Right lobe of liver (tissue), 4 donors: ENCODE results near the gene FLNB.

Experiments
- POLR2A ChIP-seq: fragments of 450-650 bp; IDR thresholded peaks from one replicate; pipeline ENCODE4 v1.6.1; 2017; ENCODE audit warnings: antibody characterized with exemption, mild to moderate bottlenecking
- TF ChIP-seq, protein P1 (sequence below), 4 donors: fragments of 200-600 bp in 3 of 4; fragments of 450-650 bp in 1 of 4; IDR thresholded peaks; one replicate each; pipeline versions ENCODE4 v1.5.1 to v1.8.0; 2016 to 2022; ENCODE audit warnings: antibody characterized with exemption in 4 of 4, mild to moderate bottlenecking in 2 of 4
- donor health status: DM: no; HTN: no; CAD: no.
- donor health status: DM: no; HTN: no; CAD: no.
- donor health status: DM: no; HTN: yes; CAD: no.

GRCh38 chr3:58009026-58009748 is 965 bp downstream of the FLNB start:
- TF ChIP-seq, protein P1, sequence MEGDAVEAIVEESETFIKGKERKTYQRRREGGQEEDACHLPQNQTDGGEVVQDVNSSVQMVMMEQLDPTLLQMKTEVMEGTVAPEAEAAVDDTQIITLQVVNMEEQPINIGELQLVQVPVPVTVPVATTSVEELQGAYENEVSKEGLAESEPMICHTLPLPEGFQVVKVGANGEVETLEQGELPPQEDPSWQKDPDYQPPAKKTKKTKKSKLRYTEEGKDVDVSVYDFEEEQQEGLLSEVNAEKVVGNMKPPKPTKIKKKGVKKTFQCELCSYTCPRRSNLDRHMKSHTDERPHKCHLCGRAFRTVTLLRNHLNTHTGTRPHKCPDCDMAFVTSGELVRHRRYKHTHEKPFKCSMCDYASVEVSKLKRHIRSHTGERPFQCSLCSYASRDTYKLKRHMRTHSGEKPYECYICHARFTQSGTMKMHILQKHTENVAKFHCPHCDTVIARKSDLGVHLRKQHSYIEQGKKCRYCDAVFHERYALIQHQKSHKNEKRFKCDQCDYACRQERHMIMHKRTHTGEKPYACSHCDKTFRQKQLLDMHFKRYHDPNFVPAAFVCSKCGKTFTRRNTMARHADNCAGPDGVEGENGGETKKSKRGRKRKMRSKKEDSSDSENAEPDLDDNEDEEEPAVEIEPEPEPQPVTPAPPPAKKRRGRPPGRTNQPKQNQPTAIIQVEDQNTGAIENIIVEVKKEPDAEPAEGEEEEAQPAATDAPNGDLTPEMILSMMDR (IDR thresholded peaks at IDR 0.05) = no peak
- no peak for TF ChIP-seq POLR2A
